ENCODE results near the gene ECPAS. TPM values are rescaled to one million over a fixed set of nuclear protein-coding genes. Genes with fewer than 3 reads are reported as not detected.

ECPAS gene
- total RNA-seq, 1 donor from 2014 or later: 84.9 TPM

DNA sequence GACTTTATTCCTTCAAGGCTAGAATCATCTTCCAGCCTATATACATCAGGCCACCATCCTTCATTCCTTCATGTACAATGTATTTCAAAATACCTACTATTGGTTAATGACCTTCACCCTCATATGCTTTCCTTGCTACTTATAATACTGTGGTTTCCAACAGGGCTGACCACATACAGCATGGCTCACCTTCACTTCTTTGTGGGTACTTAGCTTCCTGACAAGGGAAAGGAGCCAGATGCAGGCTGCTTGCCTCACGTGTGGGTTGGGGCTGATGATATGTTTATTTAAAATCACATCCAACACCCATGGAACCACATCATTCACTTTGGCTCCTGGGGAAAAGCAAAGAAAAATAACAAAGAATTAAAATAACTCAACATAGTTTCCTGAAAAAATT lies 90.2 kb downstream of the ECPAS start:
- TF ChIP-seq, protein P1, sequence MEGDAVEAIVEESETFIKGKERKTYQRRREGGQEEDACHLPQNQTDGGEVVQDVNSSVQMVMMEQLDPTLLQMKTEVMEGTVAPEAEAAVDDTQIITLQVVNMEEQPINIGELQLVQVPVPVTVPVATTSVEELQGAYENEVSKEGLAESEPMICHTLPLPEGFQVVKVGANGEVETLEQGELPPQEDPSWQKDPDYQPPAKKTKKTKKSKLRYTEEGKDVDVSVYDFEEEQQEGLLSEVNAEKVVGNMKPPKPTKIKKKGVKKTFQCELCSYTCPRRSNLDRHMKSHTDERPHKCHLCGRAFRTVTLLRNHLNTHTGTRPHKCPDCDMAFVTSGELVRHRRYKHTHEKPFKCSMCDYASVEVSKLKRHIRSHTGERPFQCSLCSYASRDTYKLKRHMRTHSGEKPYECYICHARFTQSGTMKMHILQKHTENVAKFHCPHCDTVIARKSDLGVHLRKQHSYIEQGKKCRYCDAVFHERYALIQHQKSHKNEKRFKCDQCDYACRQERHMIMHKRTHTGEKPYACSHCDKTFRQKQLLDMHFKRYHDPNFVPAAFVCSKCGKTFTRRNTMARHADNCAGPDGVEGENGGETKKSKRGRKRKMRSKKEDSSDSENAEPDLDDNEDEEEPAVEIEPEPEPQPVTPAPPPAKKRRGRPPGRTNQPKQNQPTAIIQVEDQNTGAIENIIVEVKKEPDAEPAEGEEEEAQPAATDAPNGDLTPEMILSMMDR (IDR thresholded peaks at IDR 0.05): no peak
- Histone ChIP-seq H3K4me3 (no peak overlapping the region), H3K36me3 (peaks cover 96% of the 10 kb centered on the region), H3K9me3 (no peaks in the 10 kb centered on the region), H3K27ac (no peak overlapping the region), H3K4me1 (no peaks in the 10 kb centered on the region), H3K27me3 (no peaks in the 10 kb centered on the region)
- no peak for DNase-seq
- ATAC-seq: no peak
- intact Hi-C loops (cut with DNase I): no loop called here

DNA sequence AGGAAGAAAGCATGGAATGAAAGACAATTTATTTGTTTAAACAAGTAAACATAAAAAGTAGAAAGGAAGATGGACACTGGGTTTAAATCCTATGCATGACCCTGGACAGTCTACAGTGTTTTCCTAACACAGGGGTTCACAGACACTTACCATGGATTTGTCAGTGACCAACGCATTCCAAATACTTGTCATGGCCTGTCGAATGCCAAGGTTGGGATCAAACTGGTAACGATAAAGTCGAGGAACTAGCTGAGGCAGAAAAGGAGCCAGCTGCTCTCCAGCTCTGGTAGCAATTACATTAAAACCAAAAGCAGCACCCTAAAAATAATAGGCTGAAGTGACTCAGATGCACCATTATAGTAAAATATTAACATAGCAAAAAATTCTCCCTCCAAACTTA lies 94.8 kb downstream of the ECPAS start:
- Histone ChIP-seq H3K36me3 (peaks cover 96% of the 10 kb centered on the region), H3K4me1 (no peaks in the 10 kb centered on the region), H3K27me3 (no peaks in the 10 kb centered on the region), H3K9me3 (no peaks in the 10 kb centered on the region), H3K27ac (no peak overlapping the region), H3K4me3 (no peak overlapping the region)
- ATAC-seq (no peak), DNase-seq (no peak)
- intact Hi-C loops (cut with DNase I): no loop called here
- TF ChIP-seq, protein P1 (IDR thresholded peaks at IDR 0.05): no peak

DNA sequence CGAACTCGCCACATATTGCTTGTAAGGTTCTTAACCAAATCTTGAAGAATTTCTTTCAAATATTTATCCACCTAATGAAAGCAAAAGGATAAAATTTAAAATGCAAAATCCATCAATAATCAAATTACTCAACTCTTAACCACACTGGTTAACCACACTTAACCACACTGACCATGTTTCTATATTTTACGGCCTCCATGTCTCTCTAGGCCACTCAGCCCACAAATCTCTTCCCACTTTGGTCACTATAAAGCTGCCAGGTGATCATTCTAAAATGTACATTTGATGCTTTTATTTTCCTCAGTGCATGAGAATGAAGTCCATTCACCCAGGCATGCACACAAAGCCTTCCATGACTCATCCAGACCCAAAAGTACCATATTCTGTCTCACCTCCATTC lies 97.8 kb downstream of the ECPAS start:
- no peak overlapping the region for H3K4me3 ChIP-seq
- TF ChIP-seq, protein P1 (IDR thresholded peaks at IDR 0.05): no peak
- ATAC-seq: no peak
- no peaks in the 10 kb centered on the region for H3K9me3 ChIP-seq
- intact Hi-C loops (cut with DNase I): no loop called here
- H3K36me3 ChIP-seq: peaks cover 93% of the 10 kb centered on the region
- H3K4me1 ChIP-seq: no peaks in the 10 kb centered on the region
- no peaks in the 10 kb centered on the region for H3K27me3 ChIP-seq
- DNase-seq: no peak
- no peak overlapping the region for H3K27ac ChIP-seq

DNA sequence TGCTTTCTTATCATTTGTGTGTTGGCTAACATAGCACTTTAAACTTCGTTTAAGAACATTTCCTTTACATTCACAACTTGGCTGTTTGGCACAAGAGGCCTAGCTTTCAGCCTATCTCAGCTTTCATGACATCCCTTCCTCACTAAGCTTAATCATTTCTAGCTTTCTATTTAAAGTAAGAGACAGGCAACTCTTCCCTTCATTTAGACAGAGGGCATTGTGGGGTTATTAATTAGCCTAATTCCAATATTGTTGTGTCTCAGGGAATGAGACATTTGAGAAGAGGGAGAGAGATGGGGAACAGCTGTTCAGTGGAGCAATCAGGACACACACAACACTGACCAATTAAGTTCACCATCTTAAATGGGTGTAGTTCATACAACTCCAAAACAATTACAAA lies 103.2 kb downstream of the ECPAS start:
- intact Hi-C loops (cut with DNase I): no loop called here
- no peaks in the 10 kb centered on the region for H3K27me3 ChIP-seq
- ATAC-seq (no peak), DNase-seq (no peak)
- no peaks in the 10 kb centered on the region for H3K9me3 ChIP-seq
- H3K4me3 ChIP-seq: no peak overlapping the region
- TF ChIP-seq, protein P1 (IDR thresholded peaks at IDR 0.05): no peak
- peaks cover 88% of the 10 kb centered on the region for H3K36me3 ChIP-seq
- H3K27ac ChIP-seq: no peak overlapping the region
- no peaks in the 10 kb centered on the region for H3K4me1 ChIP-seq

DNA sequence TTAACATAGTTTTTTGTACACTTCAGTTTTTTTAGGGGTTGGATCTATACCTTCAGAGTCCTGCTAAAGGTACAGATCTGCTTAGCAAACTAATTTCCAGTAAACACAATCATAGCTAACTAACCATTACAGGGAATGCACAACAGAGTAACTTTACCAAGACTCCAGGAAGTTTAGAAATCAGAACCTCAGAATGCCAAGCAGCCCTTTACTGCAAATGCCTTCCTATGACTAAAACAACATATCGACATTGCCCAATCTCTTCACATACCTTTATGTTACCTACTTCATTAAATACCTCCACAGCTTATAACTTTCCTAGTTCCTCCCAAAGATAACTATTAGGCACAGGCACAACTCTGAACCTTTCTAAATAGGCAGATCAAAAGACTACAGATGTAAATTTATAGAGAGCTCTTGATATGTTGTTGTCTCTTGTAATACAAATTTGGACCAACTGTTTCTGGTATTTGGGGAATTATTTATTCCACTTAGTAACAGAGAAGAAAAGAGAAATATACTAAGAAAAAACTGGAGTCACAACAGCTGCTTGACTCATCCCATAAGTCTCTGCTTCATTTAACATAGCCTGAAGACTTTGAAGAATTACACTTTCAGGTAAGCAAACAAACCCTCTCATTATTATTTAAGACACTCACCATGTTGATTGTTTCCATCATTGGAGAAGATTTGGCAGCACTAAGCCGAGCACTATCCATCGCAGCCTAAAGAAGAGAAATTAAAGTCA lies 108.2 kb downstream of the ECPAS start:
- intact Hi-C loops (cut with DNase I): no loop called here
- Histone ChIP-seq H3K9me3 (no peaks in the 10 kb centered on the region), H3K27me3 (no peaks in the 10 kb centered on the region), H3K4me3 (no peak overlapping the region), H3K36me3 (peaks cover 93% of the 10 kb centered on the region), H3K4me1 (no peaks in the 10 kb centered on the region), H3K27ac (no peak overlapping the region)
- no peak for DNase-seq
- TF ChIP-seq, protein P1 (IDR thresholded peaks at IDR 0.05): no peak
- no peak for ATAC-seq

DNA sequence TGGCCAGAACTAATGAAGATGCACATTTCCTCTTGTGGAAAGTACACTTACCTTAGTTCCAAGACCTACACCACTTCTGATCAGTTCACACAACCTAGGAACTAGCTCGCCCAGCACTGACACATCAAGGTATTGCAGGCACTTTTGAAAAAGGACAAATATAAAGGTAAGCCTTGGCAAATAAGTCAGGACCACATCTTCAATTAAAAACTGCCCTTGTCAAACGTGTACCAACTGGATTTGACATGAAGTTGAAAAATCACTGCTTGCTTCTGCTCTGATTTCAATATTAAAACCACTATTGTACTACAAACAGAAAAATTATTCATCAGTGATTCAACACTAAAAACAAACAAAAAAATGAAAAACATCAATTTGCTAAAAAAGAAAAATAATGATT lies 109.1 kb downstream of the ECPAS start:
- TF ChIP-seq, protein P1 (IDR thresholded peaks at IDR 0.05): no peak
- no peak for ATAC-seq
- intact Hi-C loops (cut with DNase I): no loop called here

More for the DNA sequence above, 109.1 kb downstream of the ECPAS start:
- no peak overlapping the region for H3K4me3 ChIP-seq
- H3K9me3 ChIP-seq: no peaks in the 10 kb centered on the region
- DNase-seq: no peak
- no peaks in the 10 kb centered on the region for H3K27me3 ChIP-seq
- H3K36me3 ChIP-seq: peaks cover 94% of the 10 kb centered on the region
- H3K27ac ChIP-seq: no peak overlapping the region
- H3K4me1 ChIP-seq: no peaks in the 10 kb centered on the region

Data from upper lobe of right lung (tissue), 1 donor.